Activated T-cell treated with anti-CD3 and anti-CD28 coated beads, Interleukin-2, amount 50 U/mL, for 72 hours (primary cell): Measurements from ENCODE around the gene EPB41L2. TPM values are rescaled to one million over a fixed set of nuclear protein-coding genes. Genes with fewer than 3 reads are reported as not detected.

Experiments
- ATAC-seq, 2 donors: fragments of 150-1000 bp; cut with Tn5 transposase; replicated peaks in 1 of 2; 2 replicates each; pipeline ENCODE4 v1.10.0; 2021; ENCODE audit warnings: moderate library complexity in 2 of 2, mild to moderate bottlenecking in 1 of 2
- DNase-seq, 2 donors: peaks; one replicate each; pipeline ENCODE4 v3.0.0; 2021 to 2022; ENCODE audit warnings: mixed read lengths in 1 of 2
- H3K27ac Mint-ChIP-seq: one replicate; pipeline ENCODE4 v1.8.0; 2022; ENCODE audit warnings: mild to moderate bottlenecking, moderate library complexity, mixed read lengths
- H3K27me3 Mint-ChIP-seq: one replicate; pipeline ENCODE4 v1.8.0; 2022; ENCODE audit warnings: low read depth, mixed read lengths
- H3K36me3 Mint-ChIP-seq, 2 donors: one replicate each; pipeline ENCODE4 v1.8.0; 2022; ENCODE audit warnings: mixed read lengths in 2 of 2, mild to moderate bottlenecking in 1 of 2; ENCODE audit not compliant: insufficient read depth in 2 of 2
- H3K4me1 Mint-ChIP-seq: one replicate; pipeline ENCODE4 v1.8.0; 2022; ENCODE audit warnings: low read depth, mixed read lengths
- H3K4me3 Mint-ChIP-seq, 2 donors: one replicate each; pipeline ENCODE4 v1.8.0; 2022; ENCODE audit warnings: mild to moderate bottlenecking in 2 of 2, mixed read lengths in 2 of 2, moderate library complexity in 2 of 2
- H3K9me3 Mint-ChIP-seq, 2 donors: one replicate each; pipeline ENCODE4 v1.8.0; 2022; ENCODE audit warnings: mixed read lengths in 2 of 2
- total RNA-seq, 2 donors: library from RNA; stranded (reverse); gene quantifications; one replicate each; pipeline ENCODE4 v1.2.3, GENCODE V29; 2022

The EPB41L2 gene
- total RNA-seq, 2 donors from 2014 or later: 17.5 to 27.4 TPM

DNA sequence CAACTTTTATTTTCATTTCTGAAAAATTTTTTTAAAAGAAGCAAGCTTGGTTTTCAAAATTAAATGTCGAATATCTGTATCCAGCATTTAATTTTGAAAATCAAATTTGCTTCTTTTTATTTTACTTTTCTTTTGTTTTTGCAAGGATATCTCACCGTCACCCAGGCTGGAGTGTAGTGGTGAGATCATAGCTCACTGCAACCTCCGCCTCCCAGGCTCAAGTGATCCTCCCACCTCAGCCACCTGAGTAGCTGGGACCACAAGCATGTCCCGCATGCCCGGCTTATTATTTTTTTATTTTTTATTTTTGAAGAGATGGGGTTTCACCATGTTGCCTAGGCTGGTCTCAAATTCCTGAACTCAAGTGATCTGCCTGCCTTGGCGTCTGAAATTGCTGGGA lies 17.0 kb upstream of the EPB41L2 start:
- no peak overlapping the region for H3K4me3 Mint-ChIP-seq
- no peaks in the 10 kb centered on the region for H3K36me3 Mint-ChIP-seq
- H3K4me1 Mint-ChIP-seq: no peaks in the 10 kb centered on the region
- no peak overlapping the region for H3K27ac Mint-ChIP-seq
- H3K27me3 Mint-ChIP-seq: no peaks in the 10 kb centered on the region
- DNase-seq: no peak
- H3K9me3 Mint-ChIP-seq: no peaks in the 10 kb centered on the region
- ATAC-seq: no peak

DNA sequence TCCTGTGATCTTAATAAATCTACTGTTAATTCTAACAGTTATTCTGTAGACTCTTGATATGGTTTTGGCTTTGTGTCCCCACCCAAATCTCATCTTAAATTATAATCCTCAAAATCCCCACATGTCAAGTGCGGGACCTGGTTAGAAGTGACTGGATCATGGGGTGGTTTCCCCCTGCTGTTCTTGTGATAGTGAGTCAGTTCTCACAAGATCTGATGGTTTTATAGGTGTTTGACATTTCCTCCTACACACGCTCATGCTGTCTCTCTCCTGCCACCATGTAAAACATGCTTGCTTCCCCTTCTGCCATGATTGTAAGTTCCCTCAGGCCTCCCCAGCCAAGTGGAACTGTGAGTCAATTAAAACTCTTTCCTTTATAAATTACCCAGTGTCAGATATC lies 10.5 kb upstream of the EPB41L2 start:
- H3K27me3 Mint-ChIP-seq: no peaks in the 10 kb centered on the region
- DNase-seq (no peak), ATAC-seq (peak in 1 of 2 donors; percentile 35)
- no peak overlapping the region for H3K27ac Mint-ChIP-seq
- H3K9me3 Mint-ChIP-seq: peaks cover 4 to 5% of the 10 kb centered on the region in 2 donors
- H3K4me1 Mint-ChIP-seq: peaks cover 5% of the 10 kb centered on the region
- no peak overlapping the region for H3K4me3 Mint-ChIP-seq
- H3K36me3 Mint-ChIP-seq: peaks cover 2 to 3% of the 10 kb centered on the region in 2 donors

DNA sequence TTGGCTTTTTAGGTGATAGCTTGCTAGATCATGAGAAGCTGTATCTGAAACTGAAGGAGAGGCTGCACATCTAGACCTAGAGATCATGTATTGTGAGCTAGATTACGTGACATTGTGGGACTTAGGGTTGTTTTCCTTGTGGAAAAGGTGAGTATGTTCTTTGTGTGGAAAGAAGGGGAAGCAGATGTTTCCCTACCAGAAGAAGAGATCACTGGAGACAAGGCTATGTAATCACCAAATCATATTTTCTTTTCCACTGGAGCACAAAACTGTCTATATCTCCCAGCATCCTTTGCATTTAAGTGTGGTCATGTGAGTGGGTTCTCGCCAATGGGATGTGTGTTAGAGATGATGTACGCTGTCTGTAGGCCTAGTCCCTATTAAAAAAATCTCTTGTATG lies 7.0 kb upstream of the EPB41L2 start:
- Mint-ChIP-seq H3K36me3 (peaks cover 2 to 3% of the 10 kb centered on the region in 2 donors), H3K4me1 (peaks cover 5% of the 10 kb centered on the region), H3K9me3 (peaks cover 4 to 5% of the 10 kb centered on the region in 2 donors), H3K27me3 (no peaks in the 10 kb centered on the region), H3K4me3 (no peak overlapping the region), H3K27ac (no peak overlapping the region)
- DNase-seq: no peak
- ATAC-seq: no peak

DNA sequence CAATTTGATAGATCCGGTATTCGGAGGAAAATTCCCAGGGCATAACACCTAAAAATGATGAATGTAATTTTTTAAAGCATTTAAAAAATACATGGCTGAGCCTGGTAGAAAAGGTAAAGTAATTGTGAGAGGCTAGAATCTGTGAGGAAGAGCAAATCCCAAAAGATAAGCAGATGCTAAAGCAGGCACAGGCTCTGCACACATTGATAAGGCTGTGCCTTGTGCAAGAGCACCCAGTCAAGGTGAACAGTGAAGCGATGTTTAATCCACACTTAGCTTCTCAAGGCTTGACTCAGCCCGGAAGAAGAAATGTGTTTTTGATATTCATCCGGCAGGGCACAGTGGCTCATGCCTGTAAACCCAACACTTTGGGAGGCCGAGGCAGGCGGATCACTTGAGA lies 5.1 kb upstream of the EPB41L2 start:
- Mint-ChIP-seq H3K36me3 (peaks cover 2% of the 10 kb centered on the region in 2 donors), H3K27me3 (no peaks in the 10 kb centered on the region), H3K4me1 (peaks cover 9% of the 10 kb centered on the region), H3K9me3 (peaks cover 2% of the 10 kb centered on the region in 2 donors), H3K27ac (no peak overlapping the region), H3K4me3 (no peak overlapping the region)
- ATAC-seq (no peak), DNase-seq (no peak)

DNA sequence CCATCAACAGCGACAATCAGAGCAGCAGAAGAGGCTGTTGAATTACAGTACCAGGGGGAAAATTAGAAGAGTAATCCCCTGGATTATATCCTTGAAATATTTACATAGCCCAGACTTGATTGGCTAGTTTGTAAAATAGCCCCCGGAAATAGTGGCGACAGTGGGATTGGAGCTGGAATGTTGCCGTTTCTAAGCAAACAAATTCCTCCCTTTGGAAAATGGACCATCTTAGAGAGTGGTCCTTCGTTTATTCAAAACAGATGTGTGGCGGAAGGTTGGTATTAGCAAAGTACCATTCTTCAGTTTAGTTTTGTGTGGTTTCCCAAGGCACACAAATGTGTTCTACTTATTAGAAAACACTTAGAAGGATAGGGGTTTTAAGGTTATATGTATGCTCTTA lies 4.5 kb upstream of the EPB41L2 start:
- ATAC-seq: no peak
- Mint-ChIP-seq H3K36me3 (peaks cover 0 to 3% of the 10 kb centered on the region in 2 donors), H3K9me3 (peaks cover 2% of the 10 kb centered on the region in 2 donors), H3K27me3 (no peaks in the 10 kb centered on the region), H3K4me1 (peaks cover 9% of the 10 kb centered on the region), H3K27ac (no peak overlapping the region), H3K4me3 (no peak overlapping the region)
- no peak for DNase-seq

DNA sequence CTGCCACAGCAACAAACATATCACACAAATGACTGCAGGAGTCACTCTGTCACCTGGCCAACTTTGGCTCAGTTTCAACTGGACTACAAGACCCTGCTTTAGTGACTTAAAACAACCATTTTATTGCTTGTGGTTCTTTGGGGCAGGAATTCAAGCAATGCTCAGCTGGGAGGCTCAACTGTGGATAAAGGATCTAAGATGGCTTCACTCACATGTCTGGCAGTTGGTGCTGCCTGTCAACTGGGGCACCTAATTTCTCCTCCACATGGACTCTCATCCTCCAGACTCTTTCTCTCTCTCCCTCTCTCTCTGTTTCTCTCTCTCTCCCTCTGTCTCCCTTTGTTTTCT lies 2.8 kb upstream of the EPB41L2 start:
- DNase-seq: no peak

DNA sequence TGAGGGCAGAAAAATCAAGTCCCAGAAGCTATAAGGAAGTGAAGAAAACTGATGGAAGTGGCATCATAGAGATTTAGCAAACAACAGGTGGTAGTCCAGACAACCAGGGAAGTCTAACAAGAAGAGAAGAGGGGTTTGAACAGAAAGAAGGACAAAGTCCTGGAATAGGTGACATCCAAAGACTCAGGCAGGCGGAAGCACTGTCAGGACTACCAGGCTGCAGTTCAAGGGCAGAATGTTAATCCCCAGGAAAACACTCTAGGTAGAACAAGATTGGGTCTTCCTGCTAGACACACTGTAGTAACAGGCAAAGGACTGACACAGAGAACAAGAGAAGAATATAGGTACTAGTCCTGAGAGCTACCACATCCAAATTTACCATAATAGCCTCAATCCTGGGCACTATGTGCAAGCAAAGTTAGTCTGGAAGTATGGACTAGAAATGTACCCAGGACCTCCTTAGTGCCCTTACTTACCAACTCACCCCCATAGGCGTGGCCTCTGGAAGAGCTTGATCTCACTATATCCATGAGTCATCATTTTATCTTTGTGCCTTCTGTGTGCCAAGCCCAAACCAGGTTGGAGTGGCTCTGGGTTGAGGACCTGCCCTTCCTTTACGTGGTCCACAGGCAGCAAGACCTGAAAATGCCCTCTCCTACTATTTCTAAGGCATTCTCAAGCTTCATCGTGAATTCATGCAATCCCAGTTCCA lies 2.2 kb upstream of the EPB41L2 start:
- H3K4me1 Mint-ChIP-seq: peaks cover 25% of the 10 kb centered on the region
- peaks cover 0 to 3% of the 10 kb centered on the region in 2 donors for H3K36me3 Mint-ChIP-seq

More for the DNA sequence above, 2.8 kb upstream of the EPB41L2 start:
- H3K4me1 Mint-ChIP-seq: peaks cover 23% of the 10 kb centered on the region
- H3K27ac Mint-ChIP-seq: no peak overlapping the region
- peaks cover 12% of the 10 kb centered on the region for H3K27me3 Mint-ChIP-seq
- peaks cover 0 to 3% of the 10 kb centered on the region in 2 donors for H3K36me3 Mint-ChIP-seq
- ATAC-seq: no peak
- H3K4me3 Mint-ChIP-seq: no peak overlapping the region
- H3K9me3 Mint-ChIP-seq: peaks cover 2% of the 10 kb centered on the region in 2 donors

DNA sequence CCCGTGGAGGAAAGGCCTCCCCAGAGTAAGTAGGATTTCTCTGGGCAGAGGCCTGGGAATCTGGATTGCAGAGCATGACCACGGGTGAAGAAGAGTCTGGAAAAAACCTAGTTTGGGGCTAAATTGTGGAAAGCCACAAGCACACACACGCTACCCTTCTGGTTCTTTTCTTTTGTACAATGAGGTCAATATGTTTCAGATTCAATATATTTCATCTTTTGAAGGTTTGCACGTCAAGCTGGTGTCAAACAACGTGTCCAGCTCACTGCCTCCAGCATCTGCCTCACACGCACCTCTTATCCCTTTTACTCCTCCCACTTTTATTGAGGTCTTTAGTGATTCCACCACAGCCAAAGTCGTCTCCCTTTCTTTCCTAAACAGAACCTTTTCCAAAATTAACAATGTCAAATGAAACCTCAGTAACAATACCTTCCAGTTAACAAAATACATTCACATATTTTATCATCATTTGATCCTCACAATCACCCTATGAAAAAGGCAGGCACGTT lies 773 bp upstream of the EPB41L2 start:
- H3K27ac Mint-ChIP-seq: peak overlapping the region; percentile 16
- no peaks in the 10 kb centered on the region for H3K9me3 Mint-ChIP-seq
- ATAC-seq: peak in 1 of 2 donors; percentile 1
- peaks cover 13% of the 10 kb centered on the region for H3K27me3 Mint-ChIP-seq
- no peak for DNase-seq
- peaks cover 0 to 3% of the 10 kb centered on the region in 2 donors for H3K36me3 Mint-ChIP-seq
- H3K4me1 Mint-ChIP-seq: peaks cover 25% of the 10 kb centered on the region
- peak overlapping the region; percentile 78 to 86 for H3K4me3 Mint-ChIP-seq

More for the DNA sequence above, 2.2 kb upstream of the EPB41L2 start:
- Mint-ChIP-seq H3K4me3 (no peak overlapping the region), H3K27me3 (peaks cover 13% of the 10 kb centered on the region), H3K27ac (no peak overlapping the region), H3K9me3 (peaks cover 0 to 2% of the 10 kb centered on the region in 2 donors)
- DNase-seq (no peak), ATAC-seq (no peak)

DNA sequence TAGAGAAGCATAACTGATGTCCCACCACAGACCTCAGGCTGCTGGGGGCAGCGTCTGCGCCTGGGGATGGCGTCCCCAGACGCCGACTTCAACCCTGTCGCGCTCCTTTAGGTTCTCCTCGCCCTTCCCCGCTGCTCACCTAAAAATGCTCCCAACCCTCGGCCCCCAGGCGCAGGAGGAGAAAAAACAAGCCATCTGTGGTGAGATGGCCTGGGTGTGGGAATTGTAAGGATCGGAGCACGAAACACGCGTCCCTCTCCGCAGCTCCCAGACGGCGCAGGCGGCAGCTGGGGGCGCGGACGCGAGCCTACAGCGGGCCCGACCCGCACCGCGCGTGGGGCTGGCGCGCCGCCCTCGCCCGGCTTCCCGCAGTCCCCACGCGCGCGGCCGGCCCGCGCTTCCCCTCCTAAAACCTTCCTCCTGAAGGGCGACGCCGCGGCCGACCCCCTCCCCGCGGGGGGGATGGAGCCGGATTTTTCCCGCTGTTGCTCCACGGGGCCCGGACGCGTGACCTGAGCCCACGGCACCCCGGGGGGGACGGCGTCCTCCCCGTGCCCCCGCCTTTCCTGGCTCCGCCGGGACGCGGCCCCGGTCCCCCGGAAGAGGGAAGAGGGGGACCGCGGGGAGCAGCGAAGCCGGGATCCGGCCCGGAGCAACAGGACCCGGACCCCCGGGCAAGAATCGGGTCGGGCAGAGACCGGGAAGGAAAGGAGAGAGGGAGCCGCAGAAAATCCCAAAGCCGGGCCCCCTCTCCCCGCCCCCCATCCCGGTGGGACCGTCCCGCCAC lies 611 bp downstream of the EPB41L2 start:
- ATAC-seq (peak; percentile 57 to 58), DNase-seq (peak; percentile 18 to 42)
- Mint-ChIP-seq H3K4me3 (peak overlapping the region; percentile 86), H3K36me3 (peaks cover 0 to 3% of the 10 kb centered on the region in 2 donors), H3K27ac (peak overlapping the region; percentile 50), H3K4me1 (peaks cover 25% of the 10 kb centered on the region), H3K27me3 (peaks cover 13% of the 10 kb centered on the region), H3K9me3 (no peaks in the 10 kb centered on the region)

DNA sequence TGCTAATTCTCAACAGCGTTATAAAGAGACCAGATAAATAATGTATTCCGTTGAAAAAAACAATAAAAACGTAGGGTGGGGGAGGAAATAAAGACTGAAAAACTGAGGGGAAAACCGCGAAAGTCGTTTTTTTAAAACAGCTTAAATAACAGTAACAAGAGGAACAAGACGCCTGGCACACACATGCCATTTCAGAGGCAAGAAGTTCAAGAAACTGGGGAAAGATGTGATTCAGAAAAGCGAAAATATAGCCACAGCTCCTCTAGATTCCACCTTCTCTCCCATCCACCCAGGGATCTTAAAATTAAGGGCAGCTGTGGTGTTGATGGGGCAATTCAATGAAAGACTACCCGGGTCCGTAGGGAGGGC lies 1.3 kb downstream of the EPB41L2 start:
- H3K9me3 Mint-ChIP-seq: no peaks in the 10 kb centered on the region
- H3K27ac Mint-ChIP-seq: peak overlapping the region; percentile 13
- H3K4me3 Mint-ChIP-seq: peak overlapping the region; percentile 82 to 86
- DNase-seq (no peak), ATAC-seq (no peak)
- peaks cover 13% of the 10 kb centered on the region for H3K27me3 Mint-ChIP-seq
- peaks cover 25% of the 10 kb centered on the region for H3K4me1 Mint-ChIP-seq
- peaks cover 0 to 3% of the 10 kb centered on the region in 2 donors for H3K36me3 Mint-ChIP-seq

DNA sequence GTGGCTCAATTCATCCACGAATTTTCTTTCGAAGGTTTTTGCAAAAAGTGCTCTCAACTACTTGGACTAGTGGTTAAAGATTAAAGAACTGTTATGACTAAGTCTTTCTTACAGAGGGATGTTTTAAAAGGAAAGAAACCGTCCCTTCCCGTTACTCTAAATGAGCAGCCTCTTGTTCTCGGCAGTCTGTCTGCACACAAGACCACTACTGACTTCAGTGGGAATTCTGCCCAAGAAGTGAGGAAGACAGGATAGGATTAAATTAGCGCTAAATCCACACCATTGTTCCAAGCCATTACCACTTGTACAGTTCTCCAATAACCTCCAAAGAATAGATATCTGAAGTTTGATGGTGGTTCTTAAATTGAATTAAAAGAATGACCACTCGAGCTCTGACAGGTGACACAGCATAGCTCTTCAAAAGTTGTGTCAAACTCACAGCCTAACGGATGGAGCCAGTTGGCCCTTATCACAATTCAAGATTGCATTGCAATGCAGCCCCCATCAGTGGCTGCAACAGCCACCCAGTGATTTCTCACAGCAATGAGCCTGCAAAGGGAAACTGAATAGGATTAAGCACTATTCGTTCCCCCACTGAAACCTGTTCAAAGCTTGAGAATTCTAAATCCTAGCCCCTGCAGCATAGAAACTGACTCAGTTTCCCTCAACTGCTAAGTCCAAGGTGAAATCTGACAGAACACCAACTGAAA lies 1.8 kb downstream of the EPB41L2 start:
- Mint-ChIP-seq H3K27me3 (peaks cover 13% of the 10 kb centered on the region), H3K9me3 (no peaks in the 10 kb centered on the region), H3K4me3 (peak overlapping the region; percentile 82 to 86), H3K4me1 (peaks cover 25% of the 10 kb centered on the region), H3K36me3 (peaks cover 0 to 3% of the 10 kb centered on the region in 2 donors), H3K27ac (peak overlapping the region; percentile 13)
- ATAC-seq (no peak), DNase-seq (no peak)

DNA sequence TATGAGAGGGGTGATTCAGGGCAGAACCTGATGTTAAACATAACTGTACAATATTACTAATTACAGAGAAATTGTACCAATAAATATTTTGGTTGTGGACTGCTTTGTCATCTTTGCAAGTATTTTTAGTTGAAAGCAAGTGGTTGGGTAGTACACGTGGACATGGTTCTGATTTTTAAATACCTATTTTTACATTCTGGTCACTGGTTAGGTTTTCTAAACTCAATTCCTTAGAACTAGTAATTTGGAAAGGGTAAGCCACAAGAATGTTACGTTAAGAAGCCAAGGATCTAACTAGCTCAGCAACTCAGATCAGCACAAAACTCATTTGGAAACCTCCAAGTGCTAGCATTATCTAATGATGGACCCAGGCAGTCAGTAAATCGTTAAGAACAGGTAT lies 2.7 kb downstream of the EPB41L2 start:
- peaks cover 25% of the 10 kb centered on the region for H3K4me1 Mint-ChIP-seq
- H3K27ac Mint-ChIP-seq: no peak overlapping the region
- no peaks in the 10 kb centered on the region for H3K9me3 Mint-ChIP-seq
- DNase-seq (no peak), ATAC-seq (no peak)
- H3K36me3 Mint-ChIP-seq: peaks cover 0 to 3% of the 10 kb centered on the region in 2 donors
- H3K4me3 Mint-ChIP-seq: no peak overlapping the region
- H3K27me3 Mint-ChIP-seq: peaks cover 13% of the 10 kb centered on the region

DNA sequence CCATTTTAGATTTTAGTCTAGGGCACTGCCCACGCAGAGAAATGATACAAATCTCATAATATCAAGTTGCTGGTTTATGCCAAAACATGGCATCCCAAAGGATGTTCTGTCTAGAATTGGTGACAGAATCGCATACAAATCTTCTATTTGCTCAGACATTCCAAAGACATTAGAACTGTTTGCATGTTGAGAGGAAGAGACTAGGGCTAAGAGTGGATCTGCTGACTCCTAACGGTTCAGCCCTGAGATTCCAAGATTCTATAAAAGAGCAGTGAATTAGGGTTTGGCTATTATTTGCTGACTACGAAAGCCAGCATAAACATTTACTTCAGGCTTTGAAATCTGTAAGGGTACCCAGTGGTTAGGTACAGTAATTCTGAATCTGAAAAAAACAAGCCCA lies 3.6 kb downstream of the EPB41L2 start:
- Mint-ChIP-seq H3K27ac (no peak overlapping the region), H3K27me3 (peaks cover 13% of the 10 kb centered on the region), H3K9me3 (peaks cover under 1% of the 10 kb centered on the region in 2 donors), H3K4me1 (peaks cover 25% of the 10 kb centered on the region), H3K4me3 (no peak overlapping the region), H3K36me3 (peaks cover 2 to 4% of the 10 kb centered on the region in 2 donors)
- no peak for DNase-seq
- ATAC-seq: no peak
